ENCODE measurements around the gene SH2D2A.

DNA sequence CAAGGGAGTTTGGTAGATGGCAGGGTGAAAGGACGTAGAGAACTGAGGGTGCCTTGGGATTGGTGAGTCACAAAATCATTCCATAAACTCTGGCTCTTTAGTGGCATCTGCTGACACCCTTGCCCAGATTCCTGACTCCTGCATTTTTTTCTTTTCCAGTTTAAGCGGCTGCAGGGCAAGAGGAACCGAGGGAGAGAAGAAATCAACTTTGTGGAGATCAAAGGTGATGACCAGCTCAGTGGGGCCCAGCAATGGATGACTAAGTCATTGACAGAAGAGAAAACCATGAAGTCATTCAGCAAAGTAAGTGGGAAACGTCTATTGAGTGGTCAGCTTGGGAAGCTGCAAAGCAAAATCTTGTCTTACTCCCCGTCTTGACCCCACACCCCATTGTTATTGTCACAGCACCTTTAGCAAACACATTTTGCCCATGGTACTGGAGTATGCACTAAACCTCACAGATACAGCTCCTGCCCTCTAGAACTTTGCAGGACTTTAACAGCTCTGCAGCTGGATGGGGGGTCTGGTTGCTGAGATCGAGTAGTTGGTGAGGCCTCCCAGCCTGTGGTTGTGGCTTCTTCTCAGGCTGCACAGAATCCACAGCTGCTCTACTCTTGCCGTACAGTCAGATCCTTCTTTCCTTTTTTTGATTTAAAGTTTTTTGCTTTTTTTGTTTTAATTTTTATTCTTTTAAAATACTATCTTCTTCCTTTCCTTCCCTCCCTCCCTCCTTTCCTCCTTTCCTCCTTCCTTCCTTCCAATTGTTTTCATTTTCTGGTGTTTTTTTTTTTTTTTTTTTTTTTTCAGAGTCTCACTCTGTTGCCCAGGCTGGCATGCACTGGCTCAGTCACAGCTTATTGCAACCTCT, 21.9 kb downstream of the SH2D2A start:
- TF ChIP-seq, protein P1, sequence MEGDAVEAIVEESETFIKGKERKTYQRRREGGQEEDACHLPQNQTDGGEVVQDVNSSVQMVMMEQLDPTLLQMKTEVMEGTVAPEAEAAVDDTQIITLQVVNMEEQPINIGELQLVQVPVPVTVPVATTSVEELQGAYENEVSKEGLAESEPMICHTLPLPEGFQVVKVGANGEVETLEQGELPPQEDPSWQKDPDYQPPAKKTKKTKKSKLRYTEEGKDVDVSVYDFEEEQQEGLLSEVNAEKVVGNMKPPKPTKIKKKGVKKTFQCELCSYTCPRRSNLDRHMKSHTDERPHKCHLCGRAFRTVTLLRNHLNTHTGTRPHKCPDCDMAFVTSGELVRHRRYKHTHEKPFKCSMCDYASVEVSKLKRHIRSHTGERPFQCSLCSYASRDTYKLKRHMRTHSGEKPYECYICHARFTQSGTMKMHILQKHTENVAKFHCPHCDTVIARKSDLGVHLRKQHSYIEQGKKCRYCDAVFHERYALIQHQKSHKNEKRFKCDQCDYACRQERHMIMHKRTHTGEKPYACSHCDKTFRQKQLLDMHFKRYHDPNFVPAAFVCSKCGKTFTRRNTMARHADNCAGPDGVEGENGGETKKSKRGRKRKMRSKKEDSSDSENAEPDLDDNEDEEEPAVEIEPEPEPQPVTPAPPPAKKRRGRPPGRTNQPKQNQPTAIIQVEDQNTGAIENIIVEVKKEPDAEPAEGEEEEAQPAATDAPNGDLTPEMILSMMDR (IDR thresholded peaks at IDR 0.05), result no peak
- TF ChIP-seq POLR2A (IDR thresholded peaks at IDR 0.05), result no peak

Data from tibial nerve (tissue), 3 donors.